AG04450 (cell line): ENCODE data around the gene IGF2R. TPM values are rescaled to one million over a fixed set of nuclear protein-coding genes. Genes with fewer than 3 reads are reported as not detected.

Experiments used
- CTCF ChIA-PET: fragments of 300-600, 350-600 bp; formaldehyde crosslinking; extraction: SDS; loops from one replicate; lab custom pipeline; 2022; ENCODE audit warnings: antibody characterized with exemption, inconsistent platforms; lab: Charles Lee
- POLR2A ChIA-PET: fragments of 350-600 bp; formaldehyde crosslinking; extraction: SDS; loops from one replicate; lab custom pipeline; 2021; ENCODE audit warnings: antibody characterized with exemption, inconsistent platforms; lab: Yijun Ruan, JAX
- DNase-seq: peaks from one replicate; pipeline ENCODE4 v3.0.0-alpha.2; 2011; ENCODE audit warnings: low read depth, low spot score
- H3K27ac ChIP-seq: one replicate; pipeline ENCODE4 v1.5.1; 2012; ENCODE audit warnings: low read depth, low read length, control low read depth
- H3K27me3 ChIP-seq: one replicate; pipeline ENCODE4 v1.6.0; 2012; ENCODE audit warnings: low read length; ENCODE audit not compliant: control insufficient read depth, insufficient read depth
- H3K4me3 ChIP-seq: 2 replicates; pipeline ENCODE4 v1.5.1; 2011; ENCODE audit warnings: mild to moderate bottlenecking, low read depth, low read length, control low read depth
- H3K9me3 ChIP-seq: 2 replicates; pipeline ENCODE4 v1.5.1; 2012; ENCODE audit warnings: low read length; ENCODE audit not compliant: control insufficient read depth, insufficient read depth
- CTCF ChIP-seq: IDR thresholded peaks from 2 replicates; pipeline ENCODE4 v1.5.1; 2011; ENCODE audit warnings: low read depth, low read length, control low read depth, inconsistent platforms
- polyA plus RNA-seq: library from polyadenylated mRNA; depleted of rRNA; stranded (reverse); fragments of >200 nt; gene quantifications from 2 replicates; pipeline ENCODE4 v1.2.3, GENCODE V29; 2011

IGF2R gene
- polyA plus RNA-seq, 1 experiment = 40.9 TPM

- no peak overlapping the region for H3K4me3 ChIP-seq
- no peaks in the 10 kb centered on the region for H3K27me3 ChIP-seq
- ChIA-PET POLR2A (no interaction called here), CTCF (interaction anchor here (1.1 to 1.7 kb wide), 3 partner anchors 14 to 178 kb away, joined by 3 to 5 read pairs (median 5); no protein-coding TSS in a partner anchor)
- peak; percentile 13 for DNase-seq
- peak; percentile 36 for TF ChIP-seq CTCF
- no peaks in the 10 kb centered on the region for H3K9me3 ChIP-seq
- no peak overlapping the region for H3K27ac ChIP-seq
Measured at GRCh38 chr6:160041608-160042007, 72.7 kb downstream of the IGF2R start.

- TF ChIP-seq CTCF = no peak
- ChIA-PET CTCF (interaction anchor here (1.1 to 1.7 kb wide), 3 partner anchors 13 to 179 kb away, joined by 3 to 5 read pairs (median 5); no protein-coding TSS in a partner anchor), POLR2A (interaction anchor here (0.9 kb wide), 1 partner anchor 73 kb away, joined by 3 read pairs; the partner anchor contains the start of gene IGF2R)
- Histone ChIP-seq H3K9me3 (no peaks in the 10 kb centered on the region), H3K27ac (no peak overlapping the region), H3K27me3 (no peaks in the 10 kb centered on the region), H3K4me3 (no peak overlapping the region)
- DNase-seq = no peak
Measured at GRCh38 chr6:160042014-160042773, 73.3 kb downstream of the IGF2R start.

GRCh38 chr6:160042788-160043301 lies 74.0 kb downstream of the IGF2R start:
- no peak for DNase-seq
- Histone ChIP-seq H3K4me3 (no peak overlapping the region), H3K9me3 (no peaks in the 10 kb centered on the region), H3K27me3 (no peaks in the 10 kb centered on the region), H3K27ac (no peak overlapping the region)
- ChIA-PET POLR2A (interaction anchor here (0.9 kb wide), 1 partner anchor 74 kb away, joined by 3 read pairs; the partner anchor contains the start of gene IGF2R), CTCF (interaction anchor here (1.6 to 1.7 kb wide), 2 partner anchors 13 to 179 kb away, joined by 5 read pairs; no protein-coding TSS in a partner anchor)
- no peak for TF ChIP-seq CTCF

GRCh38 chr6:160043784-160044183 lies 74.9 kb downstream of the IGF2R start:
- CTCF ChIA-PET = no interaction called here
- no peak overlapping the region for H3K4me3 ChIP-seq
- no peak overlapping the region for H3K27ac ChIP-seq
- H3K9me3 ChIP-seq = no peaks in the 10 kb centered on the region
- no peak for TF ChIP-seq CTCF
- H3K27me3 ChIP-seq = no peaks in the 10 kb centered on the region
- POLR2A ChIA-PET = no interaction called here
- no peak for DNase-seq

- TF ChIP-seq CTCF = no peak
- H3K4me3 ChIP-seq = no peak overlapping the region
- no peaks in the 10 kb centered on the region for H3K9me3 ChIP-seq
- CTCF ChIA-PET = interaction anchor here (0.8 to 1.2 kb wide), 2 partner anchors 181 to 411 kb away, joined by 3 to 4 read pairs; no protein-coding TSS in a partner anchor
- POLR2A ChIA-PET = no interaction called here
- no peaks in the 10 kb centered on the region for H3K27me3 ChIP-seq
- DNase-seq = no peak
- H3K27ac ChIP-seq = no peak overlapping the region
Measured at GRCh38 chr6:160044687-160045086, 75.8 kb downstream of the IGF2R start.
